GM21717 (cell line): ENCODE measurements around the gene POLR2M.

ENCODE experiments used
- ATAC-seq: cut with Tn5 transposase; IDR thresholded peaks from one replicate; pipeline ENCODE4 v1.9.1; 2021; ENCODE audit warnings: mild to moderate bottlenecking, moderate library complexity; ENCODE audit not compliant: unreplicated experiment

The POLR2M gene

GRCh38 chr15:57691082-57691481, 15.4 kb upstream of the POLR2M start:
- no peak for ATAC-seq

GRCh38 chr15:57692709-57693108, 13.8 kb upstream of the POLR2M start:
- no peak for ATAC-seq

- ATAC-seq, result no peak
Observed at GRCh38 chr15:57694279-57694678, 12.2 kb upstream of the POLR2M start.

GRCh38 chr15:57696146-57696545, 10.4 kb upstream of the POLR2M start:
- no peak for ATAC-seq

- ATAC-seq, result no peak
Observed at GRCh38 chr15:57697588-57697987, 8.9 kb upstream of the POLR2M start.

- no peak for ATAC-seq
Observed at GRCh38 chr15:57698243-57698642, 8.3 kb upstream of the POLR2M start.

GRCh38 chr15:57698991-57699390, 7.5 kb upstream of the POLR2M start:
- no peak for ATAC-seq

- ATAC-seq, result no peak
Observed at GRCh38 chr15:57703387-57703786, 3.1 kb upstream of the POLR2M start.

- no peak for ATAC-seq
Observed at GRCh38 chr15:57704441-57704840, 2.1 kb upstream of the POLR2M start.

GRCh38 chr15:57705746-57706404, 639 bp upstream of the POLR2M start:
- ATAC-seq, result no peak

GRCh38 chr15:57708047-57708446, 1.5 kb downstream of the POLR2M start:
- no peak for ATAC-seq

GRCh38 chr15:57718309-57718708, 11.8 kb downstream of the POLR2M start:
- no peak for ATAC-seq

GRCh38 chr15:57720867-57721266, 14.4 kb downstream of the POLR2M start:
- ATAC-seq, result no peak

GRCh38 chr15:57726411-57726810, 19.9 kb downstream of the POLR2M start:
- no peak for ATAC-seq

GRCh38 chr15:57727031-57727430, 20.5 kb downstream of the POLR2M start:
- ATAC-seq, result no peak

- no peak for ATAC-seq
Observed at GRCh38 chr15:57728436-57728835, 21.9 kb downstream of the POLR2M start.

- ATAC-seq, result no peak
Observed at GRCh38 chr15:57730876-57731275, 24.4 kb downstream of the POLR2M start.

GRCh38 chr15:57731530-57732103, 25.1 kb downstream of the POLR2M start:
- ATAC-seq, result no peak

- ATAC-seq, result no peak
Observed at GRCh38 chr15:57732526-57733331, 26.2 kb downstream of the POLR2M start.

GRCh38 chr15:57734860-57735259, 28.3 kb downstream of the POLR2M start:
- ATAC-seq, result no peak

GRCh38 chr15:57735431-57735830, 28.9 kb downstream of the POLR2M start:
- ATAC-seq, result no peak

- ATAC-seq, result no peak
Observed at GRCh38 chr15:57735891-57736290, 29.4 kb downstream of the POLR2M start.
